T-helper 2 cell treated with Interferon-gamma antibody and Interleukin-4, amounts not matched to agents 100 ng/mL and 5 ng/mL, for 36 hours (primary cell): Measurements from ENCODE around the gene CTBP1. TPM values are rescaled to one million over a fixed set of nuclear protein-coding genes. Genes with fewer than 3 reads are reported as not detected.

Experiments used
- intact Hi-C: fragments of 100-400 bp; cut with micrococcal nuclease; formaldehyde crosslinking; loops from one replicate; pipeline ENCODE4 v1.15.1; 2023
- total RNA-seq: library from RNA; stranded (reverse); gene quantifications from 2 replicates; pipeline ENCODE4 v1.2.3, GENCODE V29; 2022

CTBP1 gene
- total RNA-seq, 1 donor from 2014 or later: 238 TPM

DNA sequence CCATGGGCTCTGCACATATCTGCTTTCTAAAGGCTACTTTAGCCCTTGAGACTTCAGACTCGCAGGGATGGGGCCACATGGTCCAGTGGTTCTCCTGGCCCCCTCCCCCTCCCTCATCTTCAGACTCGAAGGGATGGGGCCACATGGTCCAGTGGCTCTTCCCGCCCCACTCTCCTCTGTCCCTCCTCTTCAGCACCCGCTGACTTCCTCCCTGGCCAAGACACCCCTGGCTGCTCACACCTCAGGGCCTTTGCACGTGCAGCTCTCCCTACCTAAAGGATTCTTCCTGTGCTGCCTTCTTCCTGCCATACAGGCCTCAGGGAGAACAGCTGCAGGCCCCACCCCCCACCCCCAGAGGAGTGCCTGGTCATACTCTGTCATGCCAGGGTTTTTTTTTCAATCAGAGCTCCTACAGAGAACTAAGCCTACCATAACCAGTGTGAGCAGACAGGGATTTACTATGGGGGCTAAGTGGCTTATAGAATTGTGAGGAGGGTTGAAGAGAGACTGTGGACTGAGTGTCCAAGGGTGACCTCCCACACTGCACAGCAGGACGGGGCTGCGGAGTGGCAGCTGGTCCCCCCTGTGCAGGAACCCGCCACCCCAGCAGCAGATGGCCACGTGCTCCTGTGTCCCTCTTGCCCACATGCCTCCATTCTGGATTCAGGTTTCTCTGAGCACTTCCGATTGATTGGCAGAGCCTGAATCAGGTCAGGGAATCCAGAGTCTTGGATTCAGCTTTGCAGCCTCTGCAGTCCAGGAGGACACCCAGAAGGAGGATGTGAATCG lies 70.4 kb downstream of the CTBP1 start:
- intact Hi-C loops: no loop called here

DNA sequence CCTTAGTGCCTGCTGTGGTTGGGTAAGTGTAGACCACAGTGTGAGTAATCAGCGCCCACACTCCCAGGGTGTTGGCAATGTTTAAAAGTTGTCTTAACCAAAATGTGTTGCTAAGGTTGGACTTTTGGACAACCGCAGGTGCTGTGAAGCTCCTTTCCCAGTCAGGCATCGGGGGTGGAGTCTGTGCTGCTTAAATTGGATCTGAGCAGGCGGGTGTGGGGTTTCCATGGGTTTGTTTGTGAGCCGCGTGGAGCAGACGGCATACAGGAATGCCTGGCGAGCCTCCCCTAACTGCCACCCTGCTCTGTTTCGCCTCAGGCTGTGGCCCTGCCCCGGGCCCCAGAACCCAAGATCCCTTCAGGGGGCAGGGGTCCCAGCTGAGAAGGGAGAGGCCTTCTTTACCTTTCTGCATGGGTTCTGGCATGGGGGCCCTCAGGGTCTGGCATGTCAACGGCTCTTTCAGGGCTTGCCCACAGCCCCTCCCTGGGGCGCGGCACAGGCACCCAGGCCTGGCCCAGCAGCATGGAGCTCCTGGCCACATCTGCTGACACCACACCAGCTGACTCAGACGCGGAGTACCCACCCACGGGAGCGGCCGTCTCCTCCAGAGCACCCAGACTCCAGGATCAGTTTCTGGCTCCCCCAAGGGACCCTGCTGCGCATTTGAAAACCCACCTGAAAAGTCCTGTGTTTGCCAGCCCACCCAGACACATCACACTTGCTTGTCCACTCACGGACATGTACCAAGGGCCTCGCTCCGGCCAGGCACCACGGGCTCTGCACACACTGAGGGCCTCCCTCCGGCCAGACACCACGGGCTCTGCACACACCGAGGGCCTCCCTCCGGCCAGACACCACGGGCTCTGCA lies 71.4 kb downstream of the CTBP1 start:
- intact Hi-C loops: no loop called here

DNA sequence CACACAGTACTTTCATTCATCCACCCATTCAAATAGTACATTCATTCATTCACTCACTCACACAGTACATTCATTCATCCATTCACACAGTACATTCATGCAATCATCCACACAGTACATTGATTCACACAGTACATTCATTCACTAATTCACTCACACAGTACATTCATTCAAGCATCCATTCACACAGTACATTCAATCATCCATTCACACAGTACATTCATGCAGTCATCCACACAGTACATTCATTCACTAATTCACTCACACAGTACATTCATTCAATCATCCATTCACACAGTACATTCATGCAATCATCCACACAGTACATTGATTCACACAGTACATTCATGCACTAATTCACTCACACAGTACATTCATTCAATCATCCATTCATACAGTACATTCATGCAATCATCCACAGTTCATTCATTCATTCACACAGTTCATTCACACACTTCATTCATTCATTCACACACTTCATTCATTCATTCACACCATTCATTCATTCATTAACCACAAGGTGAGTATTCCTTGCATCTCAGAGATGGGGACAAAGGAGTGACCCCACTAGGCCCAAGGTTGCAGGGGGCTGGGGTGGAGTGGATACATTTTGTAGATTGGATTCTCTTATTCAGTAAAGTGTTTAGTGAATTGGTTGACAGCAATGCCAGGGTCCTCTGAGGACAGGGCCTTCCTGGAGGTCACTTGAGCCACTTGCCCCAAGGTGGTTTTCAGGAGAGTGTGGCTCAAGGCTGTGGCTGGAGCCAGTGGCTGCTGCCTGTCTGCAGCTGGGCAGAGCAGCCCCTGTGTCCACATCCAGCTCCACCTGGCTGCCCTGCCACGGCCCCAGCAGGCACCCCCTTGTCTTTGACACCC lies 72.3 kb downstream of the CTBP1 start:
- intact Hi-C loops: no loop called here

DNA sequence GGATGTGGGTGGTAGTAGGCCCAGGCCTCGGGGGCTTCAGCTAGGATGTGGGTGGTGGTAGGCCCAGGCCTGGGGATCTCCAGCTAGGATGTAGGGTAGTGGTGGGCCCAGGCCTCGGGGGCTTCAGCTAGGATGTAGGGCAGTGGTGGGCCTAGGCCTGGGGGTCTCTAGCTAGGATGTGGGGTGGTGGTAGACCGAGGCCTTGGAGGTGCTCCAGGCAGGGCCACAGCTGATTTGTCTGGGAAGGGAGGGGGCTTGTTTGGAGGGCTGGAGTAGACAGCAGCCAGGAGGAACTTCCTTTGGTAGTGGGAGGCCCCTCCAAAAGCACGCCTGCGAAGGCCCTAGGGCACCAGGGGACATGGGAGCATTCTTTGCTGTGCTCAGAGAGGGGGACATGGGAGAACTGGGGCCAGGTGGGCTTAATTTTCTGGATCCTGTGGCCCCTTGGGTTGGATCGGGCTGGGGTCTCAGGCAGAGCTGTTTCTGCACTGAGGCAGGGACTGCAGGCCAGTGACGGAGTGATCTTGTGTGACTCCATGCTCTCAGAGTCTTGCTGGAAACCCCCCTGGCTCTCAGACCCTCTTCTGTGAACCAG lies 73.2 kb downstream of the CTBP1 start:
- intact Hi-C loops: no loop called here

DNA sequence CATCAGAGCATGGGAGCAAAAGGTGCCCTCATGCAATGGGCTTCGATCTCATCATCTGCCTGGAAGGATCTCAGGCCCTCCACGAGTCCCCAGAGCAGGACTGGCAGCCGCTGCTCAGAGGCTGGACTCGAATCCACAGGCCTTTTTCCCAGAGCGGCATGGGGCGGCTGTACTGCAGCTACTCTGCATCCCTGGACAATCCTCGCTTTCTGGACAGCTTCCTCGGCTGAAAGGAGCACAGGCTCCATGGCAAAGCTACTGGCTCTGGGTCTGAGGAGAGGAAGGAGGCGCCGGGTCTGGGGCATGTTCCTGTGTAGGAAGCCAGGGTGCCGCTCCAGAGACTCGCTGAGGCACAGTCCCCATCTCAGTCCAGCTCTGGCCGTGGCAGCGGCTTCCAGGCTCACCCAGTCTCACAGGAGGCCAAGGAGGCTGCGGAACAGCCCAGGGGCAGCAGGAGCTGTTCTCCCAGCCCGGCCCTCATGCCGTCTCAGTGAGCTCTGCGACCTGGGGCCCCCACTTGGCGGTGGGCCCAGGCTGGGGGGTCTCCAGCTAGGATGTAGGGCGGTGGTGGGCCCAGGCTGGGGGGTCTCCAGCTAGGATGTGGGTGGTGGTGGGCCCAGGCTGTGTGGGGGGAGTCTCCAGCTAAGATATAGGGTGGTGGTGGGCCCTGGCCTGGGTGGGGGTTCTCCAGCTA lies 73.8 kb downstream of the CTBP1 start:
- intact Hi-C loops: no loop called here

DNA sequence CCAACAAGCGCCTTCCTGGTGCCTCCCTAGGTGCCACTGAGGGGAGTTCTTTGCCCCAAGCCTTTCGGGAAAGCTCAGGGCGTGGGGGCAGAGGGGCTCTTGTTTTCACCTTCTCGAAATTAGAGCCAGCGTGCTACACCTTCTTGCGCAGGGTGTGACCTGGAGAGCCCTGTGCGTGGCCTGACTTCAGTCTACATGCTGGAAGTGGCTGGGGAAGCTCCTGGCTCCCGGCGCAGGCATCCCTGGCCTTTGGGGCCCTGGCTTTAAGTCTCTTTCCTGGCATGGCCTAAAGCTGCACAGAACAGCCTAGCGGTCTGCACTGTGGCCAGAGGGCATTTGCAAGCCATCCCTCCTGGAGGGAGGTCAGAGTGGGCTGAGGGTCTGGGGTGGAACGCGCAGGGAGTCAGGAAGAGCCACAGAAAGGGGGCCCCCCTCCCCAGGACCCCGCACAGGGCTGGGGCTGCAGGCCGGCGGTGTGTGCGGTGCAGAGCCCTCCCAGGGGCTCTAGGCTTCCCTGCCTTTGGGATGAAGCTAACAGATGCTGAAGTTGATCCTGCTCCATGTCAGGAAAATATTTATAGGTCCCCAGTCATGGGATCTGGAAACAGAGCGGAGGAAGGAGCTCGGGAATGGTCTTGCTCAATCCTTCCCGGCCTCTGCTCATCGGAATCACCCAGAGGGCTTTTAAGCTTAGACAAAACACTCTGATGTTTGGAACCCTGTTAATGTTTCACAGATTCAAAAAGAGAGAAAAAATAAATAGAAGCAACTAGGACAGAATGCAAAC lies 75.8 kb downstream of the CTBP1 start:
- intact Hi-C loops: no loop called here

DNA sequence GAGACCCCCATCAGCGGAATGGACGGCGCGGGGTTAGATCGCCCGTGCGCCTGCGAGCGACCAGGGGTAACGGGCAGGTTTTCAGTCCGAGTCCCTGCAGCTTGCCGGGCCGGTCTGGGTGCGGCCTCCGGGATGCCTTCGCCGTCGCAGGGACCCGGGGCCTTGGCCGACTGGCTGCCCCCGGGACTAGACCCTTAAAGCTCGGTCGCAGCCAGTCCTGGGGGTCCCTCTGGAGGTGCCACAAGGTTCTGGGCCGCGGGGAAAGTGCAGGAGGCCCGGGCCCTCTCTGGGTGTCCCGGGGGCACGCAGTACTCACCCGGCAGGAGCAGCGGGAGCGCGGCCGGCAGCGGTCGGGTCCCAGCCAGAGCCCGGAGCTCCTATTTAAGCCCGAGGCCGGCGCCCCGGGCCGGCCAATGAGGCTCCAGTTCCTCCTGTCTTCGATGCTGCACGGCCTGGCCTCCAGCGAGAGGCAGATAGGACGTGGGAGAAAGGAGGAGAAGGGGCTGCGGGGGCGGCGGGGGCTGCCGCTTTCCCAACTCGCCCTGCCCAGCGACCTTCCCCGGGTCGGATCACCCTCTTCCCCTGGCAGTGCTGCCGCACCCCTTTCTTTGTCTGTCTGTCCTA lies 76.6 kb downstream of the CTBP1 start, which contains the start of gene SPON2:
SPON2 (minus strand) TSS at position 356 of the 624 bp plus-strand sequence.
- intact Hi-C loops: no loop called here

DNA sequence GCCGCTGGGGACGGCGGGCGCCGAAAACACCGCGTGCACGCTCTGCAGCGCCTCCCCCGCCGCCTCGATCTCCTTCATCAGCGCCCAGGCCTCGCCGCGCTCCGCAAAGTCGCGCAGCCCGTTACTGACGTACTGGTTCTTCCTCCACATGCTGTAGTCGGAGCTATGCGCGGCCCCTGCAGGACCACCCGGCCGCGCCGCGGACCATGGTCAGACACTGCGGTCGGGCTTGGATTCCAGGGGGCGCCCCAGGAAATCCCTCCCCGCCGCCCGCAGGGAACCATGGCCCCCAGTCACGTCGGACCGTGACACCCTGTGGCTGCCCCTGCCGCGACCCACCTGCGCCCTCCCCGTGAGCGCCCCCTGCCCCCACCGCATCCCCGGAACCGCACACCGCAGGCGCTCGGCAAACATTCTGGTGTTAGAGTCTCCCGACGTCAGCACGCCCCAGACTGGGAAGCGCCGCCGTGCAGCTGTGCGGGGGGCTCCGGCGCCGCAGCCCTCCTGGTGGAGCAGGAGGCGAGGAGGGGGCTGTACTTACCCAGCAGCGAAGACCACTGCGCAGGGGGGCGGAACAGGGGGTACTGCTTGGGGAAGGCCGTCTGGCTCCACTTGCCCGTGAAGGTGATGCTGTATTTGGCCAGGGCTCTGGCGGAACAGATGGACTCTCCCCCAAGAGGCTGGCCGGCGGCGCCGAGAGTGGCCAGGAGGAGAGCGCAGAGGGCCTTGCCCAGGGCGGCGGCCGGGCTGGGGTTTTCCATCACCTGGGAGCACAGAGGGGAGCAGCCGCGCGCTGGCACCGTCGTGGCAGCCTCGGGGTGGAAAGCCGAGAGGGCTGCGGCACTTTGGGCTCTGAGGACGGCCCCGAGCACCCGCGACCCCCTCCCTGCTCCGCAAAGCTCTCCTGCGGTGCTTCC lies 77.4 kb downstream of the CTBP1 start:
- intact Hi-C loops: no loop called here

DNA sequence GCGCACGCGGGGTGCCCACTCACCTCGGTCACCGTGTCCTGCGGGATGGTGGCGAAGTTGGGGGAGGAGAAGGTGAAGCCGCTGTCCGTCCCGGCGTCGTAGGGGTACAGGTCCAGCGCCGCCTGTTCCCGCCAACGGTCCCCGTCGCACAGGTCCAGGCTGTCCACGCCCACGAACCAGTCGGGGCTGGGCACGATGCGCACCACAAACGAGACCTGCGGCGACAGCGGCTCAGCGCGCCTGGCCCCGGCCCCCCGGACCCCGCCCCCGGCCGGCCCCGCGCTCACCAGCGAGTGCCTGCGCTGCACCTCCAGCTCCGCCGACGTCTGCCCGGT lies 78.0 kb downstream of the CTBP1 start:
- intact Hi-C loops: no loop called here

DNA sequence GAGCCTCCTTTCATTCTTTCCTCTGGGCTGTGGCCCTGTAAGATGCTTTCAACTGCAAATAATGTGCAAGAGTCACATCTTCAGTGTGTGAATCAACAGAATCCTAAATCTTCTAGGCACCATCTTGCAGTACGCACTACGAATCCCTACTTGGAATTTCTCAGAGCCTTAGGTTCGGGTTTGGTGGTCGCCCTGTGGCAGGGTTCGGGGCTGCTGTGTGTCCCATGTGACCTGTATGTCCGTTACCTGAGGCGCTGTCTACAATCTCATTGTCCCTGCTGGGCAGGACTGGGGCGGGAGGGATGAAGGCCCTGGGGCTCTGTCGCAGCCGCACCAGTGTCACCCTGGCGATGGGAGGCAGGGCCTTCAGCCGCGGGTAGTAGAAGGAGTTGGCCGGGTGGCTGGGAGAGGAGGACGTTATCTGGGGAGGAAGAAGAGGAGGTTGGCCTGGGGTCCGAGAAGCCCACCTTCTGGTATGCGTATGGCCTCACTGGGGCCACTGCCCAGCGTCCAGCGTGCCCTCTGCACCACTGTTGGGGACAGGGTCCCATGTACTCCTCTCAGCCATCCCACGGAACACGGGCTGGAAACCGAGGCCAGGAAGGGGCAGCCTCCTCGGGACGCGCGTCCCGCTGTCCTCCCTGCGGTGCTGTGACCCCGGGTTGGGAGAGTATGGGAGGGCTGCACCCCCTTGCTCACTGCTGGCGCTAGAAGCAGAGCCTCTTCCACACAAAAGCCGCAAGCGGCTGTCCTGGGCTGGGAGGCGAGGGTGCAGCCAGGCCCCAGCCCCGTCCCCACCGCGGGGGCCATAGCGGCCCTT lies 78.6 kb downstream of the CTBP1 start:
- intact Hi-C loops: no loop called here

DNA sequence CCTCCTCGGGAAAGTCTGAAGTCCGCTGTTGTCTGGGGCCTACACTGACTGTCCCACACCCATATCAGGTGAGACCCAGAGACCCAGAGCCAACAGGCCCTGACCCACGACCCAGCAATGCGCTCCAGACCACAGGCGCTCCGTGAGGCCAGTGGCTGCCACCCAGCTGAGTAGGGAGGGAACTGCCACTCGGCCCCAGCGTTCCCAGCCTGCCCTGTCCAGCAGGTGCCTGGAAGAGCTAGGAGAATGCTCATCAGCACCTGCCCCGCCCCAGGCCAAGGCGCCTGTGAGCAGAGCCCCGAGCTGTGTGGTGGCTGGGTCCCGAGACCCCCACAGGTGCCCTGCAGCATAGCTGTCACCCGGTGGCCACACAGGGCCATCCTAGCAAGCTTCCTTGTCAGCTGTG lies 79.2 kb downstream of the CTBP1 start:
- intact Hi-C loops: no loop called here

DNA sequence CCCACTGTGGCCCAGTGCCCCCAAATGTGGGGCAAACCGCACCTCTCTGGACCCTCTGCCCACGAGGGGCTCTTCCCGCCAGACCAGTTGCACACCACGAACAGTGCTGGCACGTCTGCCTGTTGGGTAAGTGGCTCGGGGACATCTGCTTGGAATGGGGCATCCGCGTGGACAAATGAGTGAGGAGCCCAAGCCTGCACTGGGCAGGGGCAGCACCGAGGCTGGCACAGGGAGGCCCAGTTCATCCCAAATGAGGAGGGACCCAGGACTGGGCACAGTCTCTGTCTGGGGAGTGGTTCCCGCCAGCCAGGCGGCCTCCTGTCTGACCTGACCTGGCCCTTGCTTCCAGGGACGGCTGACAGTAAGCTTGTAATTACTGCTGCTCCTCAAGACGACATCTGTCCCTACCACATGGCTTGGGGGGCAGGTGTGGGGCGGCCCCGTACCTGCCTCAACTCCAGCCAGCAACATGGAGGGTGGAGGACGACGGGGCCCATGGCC lies 79.7 kb downstream of the CTBP1 start:
- intact Hi-C loops: no loop called here

DNA sequence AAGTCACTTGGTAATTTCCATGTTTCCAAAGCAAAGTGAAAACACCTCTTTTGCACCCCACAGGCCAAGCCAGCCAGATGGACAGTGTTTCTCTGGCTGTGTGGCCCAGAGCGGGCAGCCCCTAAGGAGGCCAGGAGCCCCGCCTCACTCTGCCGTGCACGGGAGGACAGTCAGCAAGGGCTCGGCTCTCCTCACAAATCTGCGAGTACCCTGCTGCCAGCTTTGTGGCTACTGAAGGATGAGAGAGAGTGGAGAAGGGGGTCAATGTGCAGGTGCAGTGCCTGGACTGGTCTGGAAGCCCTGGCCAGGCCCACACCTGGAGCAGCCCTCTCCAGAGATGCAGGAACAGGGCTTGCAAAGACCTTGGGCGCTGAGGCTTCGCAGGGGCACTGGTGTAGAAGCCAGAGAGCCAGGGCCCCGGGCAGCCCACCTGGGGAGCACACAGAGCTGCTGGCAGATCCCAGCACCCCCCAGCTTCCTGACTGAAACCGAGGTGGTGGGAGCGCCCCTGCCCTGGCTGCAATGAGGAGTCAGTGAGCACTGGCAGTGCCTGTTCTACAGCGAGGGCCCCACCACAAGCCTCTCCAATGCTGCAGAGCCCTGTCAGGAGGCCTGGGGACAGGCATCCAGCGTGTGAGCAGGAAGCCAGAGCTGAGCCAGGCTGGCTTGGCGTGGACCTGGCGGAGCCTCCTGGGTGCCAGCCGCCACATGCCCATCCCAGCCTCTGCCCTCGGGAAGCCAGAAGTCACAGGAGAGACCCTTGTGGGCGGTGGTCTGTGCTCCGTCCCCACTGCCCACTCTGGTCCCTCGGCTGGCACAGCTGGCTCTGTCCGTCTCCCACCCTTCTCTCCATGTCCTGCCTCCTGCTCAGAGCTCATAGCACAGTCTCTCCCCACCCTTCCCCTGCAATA lies 80.5 kb downstream of the CTBP1 start:
- intact Hi-C loops: no loop called here

DNA sequence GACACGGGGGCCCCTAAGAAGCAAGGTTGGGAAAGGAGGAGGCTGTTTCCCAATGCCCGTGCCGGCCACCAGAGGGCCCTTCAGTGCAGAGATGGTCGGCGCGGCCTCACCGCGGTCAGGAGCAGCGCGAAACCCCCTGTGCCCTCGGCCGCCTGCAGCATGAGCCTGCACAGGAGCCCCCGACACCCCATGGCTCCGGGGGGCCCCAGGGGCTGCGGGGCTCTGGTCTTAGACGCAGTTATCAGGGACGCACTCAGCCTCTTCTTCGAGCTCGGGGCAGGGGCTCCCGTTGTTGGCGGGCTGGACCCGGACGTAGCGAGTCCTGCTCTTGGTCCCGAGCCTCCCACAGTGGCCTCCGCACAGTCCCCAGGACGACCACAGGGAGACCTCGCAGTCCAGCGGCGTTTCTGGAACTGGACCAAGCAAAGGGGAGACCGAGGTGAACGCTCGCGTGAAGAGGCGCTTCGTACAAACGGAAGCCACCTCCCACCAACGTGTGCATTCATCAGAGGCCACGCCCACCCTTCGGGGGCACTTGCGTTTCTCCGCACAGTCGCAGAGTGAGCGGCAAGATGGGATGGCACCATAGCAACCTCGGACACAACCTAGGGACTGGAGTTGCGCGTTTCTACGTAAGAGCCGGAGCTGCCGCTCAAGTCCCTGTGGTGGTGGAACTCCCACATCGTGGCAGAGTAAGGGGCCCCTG lies 81.5 kb downstream of the CTBP1 start:
- intact Hi-C loops: loop anchor here (1.0 to 2.0 kb wide), 7 partner anchors 19 to 179 kb away; no protein-coding TSS in a partner anchor

DNA sequence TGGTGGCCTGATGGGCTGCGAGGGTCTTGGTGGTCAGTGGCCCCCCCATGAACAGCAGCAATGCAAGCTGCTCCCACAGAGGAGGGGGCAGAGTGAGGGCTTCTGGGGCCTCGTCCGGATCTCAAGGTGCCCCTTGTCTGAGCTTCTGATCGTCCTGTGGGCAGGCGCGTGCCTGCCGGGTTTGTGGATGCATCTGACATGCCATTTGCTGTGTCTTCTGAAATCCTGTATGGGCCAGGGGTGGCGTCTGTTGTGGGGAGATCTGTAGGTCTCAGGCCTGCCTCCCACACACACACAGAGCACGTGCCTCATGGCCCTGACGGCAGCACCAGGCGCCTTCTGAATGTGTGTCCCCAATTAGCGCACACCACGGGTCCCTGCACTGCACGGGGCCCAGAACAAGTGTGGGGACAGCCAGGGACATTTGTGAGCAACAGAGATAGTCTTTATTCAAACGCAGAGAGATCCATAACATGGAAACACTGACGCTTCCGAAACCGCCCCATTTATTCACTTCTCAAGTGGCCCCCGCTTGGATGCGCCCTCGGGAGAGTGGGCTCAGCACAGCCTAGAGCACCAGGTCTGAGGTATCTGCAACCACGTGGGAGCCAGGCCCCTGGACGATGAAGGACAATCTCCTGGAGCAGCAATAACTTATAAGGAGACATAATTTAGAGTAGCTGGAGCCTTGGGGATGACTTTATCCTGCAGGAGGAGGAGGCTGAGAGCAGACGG lies 82.3 kb downstream of the CTBP1 start:
- intact Hi-C loops: loop anchor here (1.0 to 2.0 kb wide), 7 partner anchors 20 to 180 kb away; no protein-coding TSS in a partner anchor
